Activated naive CD4-positive, alpha-beta T cell (primary cell): ENCODE results near the gene SAMD4A.

Source experiments
- DNase-seq, 4 experiments: peaks; one replicate each; lab custom pipeline; 2025; lab: John Stamatoyannopoulos, UW

Gene SAMD4A

DNA sequence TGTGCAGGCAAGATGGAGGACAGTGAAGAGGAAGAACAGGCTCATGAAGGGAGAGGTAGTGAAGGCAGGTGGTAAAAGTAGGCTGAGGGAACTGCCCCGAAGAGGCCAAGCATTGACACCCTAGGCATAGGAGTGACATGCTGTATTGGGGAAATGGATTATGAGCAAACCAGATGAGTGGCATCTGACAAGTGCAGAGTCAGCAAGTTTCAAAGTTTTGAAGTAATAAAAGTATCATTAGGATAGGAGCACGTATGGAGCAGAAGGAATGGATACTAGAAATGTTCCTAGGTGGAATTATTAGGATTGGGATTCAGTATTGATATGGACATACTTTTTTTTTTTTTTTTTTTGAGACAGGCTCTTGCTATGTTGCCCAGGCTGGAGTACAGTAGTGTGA is 139.8 kb downstream of the SAMD4A start:
- no peak for DNase-seq

DNA sequence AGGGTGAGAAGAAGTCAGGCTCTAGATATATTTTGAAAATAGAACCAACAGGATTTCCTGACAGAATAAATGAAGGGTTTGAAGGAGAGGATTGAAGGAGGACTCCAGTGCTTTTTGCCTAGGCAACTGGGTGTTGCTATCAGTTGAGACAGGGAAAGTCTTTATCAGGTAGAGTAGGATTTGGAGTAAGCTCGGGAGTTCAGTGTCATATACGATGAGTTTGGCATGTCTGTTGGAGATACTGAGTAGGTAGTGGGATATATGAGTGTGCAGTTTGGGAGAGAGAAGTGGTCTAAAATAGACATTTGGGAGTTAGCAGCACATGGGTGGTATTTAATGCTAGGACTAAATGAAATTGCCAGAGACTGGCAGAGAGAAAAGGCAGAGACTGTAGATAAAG is 141.2 kb downstream of the SAMD4A start:
- DNase-seq, result no peak

- DNase-seq, result no peak
These were observed 142.1 kb downstream of the SAMD4A start for GRCh38 chr14:54708982-54709381.

DNA sequence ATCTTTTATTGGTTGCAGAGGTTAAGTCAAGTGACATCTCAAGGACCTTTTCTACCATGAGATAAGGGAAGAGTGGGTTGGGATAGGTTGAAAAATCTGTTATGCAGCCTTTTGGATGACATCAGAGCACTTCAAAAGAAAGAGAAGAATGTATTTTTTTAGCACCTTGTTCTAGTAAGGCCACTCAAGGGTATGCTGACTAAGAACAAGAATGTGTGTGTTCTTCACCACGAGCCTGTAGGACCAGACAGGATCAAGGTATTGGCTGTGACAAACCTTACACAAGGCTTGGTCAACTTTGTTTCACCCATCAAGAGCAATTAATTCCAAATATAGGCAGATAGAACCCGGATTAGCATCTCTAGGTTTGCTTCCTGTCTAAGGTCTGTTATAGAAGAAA is 142.5 kb downstream of the SAMD4A start:
- DNase-seq, result no peak

GRCh38 chr14:54709867-54710266 is 142.9 kb downstream of the SAMD4A start:
- DNase-seq, result no peak

DNA sequence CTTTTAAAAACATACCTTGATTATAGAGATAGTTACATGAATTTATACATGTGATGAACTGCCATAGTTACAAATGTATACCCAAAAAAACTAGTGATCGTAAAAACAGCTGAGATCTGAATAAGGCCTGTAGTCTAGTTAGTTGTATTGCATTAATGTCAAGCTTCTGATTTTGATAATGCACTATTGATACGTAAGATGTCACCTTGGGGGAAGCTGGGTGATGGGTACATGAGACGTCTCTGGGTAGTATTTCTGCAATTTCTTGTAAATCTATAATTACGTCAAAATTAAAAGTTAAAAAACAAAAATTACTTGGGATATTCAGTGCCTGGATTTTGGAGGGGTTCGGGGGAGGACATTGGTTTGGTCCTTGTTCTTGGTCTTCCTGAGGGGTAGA is 144.4 kb downstream of the SAMD4A start:
- no peak for DNase-seq

DNA sequence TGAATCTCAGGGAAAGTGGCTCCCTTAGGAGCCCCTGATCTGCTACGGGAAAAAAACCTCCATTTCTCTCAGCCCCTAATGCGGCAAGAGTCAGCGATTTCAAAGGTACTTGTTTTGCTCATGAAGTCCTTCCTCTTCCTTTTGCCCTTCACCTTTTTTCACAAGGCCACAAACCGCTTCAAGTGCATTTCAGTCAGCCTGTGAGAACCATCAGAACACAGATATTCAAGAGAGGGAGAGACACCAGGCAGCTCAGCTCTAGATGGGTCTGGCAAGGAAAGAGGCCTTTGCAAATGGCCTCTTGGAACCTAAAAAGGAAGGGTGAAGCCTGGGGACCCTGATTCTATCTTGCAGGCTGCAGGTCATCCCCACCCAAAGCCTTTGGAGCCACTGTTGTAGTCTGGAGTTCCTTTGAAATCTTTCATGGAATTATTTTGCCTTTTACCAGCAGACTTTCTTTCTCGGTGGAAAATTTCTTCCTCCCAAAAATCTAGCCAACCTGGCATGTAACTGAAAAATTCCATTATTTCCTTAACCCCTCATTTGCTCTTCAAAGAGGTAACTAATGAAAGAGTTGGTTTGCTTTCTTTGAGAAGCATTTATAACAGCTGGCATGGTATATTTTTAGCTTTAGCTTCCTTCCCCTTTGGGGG is 145.0 kb downstream of the SAMD4A start:
- no peak for DNase-seq

GRCh38 chr14:54712465-54713200 is 145.7 kb downstream of the SAMD4A start:
- DNase-seq, result no peak

- DNase-seq, result no peak
These were observed 146.5 kb downstream of the SAMD4A start for GRCh38 chr14:54713379-54713778.

GRCh38 chr14:54715239-54715638 is 148.3 kb downstream of the SAMD4A start:
- no peak for DNase-seq

DNA sequence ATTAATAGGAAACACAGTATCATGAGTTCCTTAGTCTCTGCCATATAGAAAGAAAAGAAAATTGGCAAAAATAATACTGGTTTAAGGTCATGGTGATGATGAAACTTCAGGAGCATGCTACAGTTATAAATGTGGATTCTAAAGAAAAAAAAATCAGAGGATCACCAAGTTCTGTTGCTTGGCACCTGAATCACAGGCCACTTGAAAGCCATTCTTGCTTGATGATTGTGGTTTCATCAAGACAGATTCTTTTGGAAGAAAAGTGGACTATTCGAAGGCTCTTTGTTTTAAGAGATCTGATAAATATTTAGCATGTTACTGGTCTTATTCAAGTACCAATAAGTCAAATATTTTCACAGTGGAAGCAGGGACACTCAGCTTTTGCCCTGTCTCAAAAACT is 148.9 kb downstream of the SAMD4A start:
- no peak for DNase-seq

GRCh38 chr14:54716862-54717261 is 149.9 kb downstream of the SAMD4A start:
- no peak for DNase-seq

GRCh38 chr14:54718046-54718445 is 151.1 kb downstream of the SAMD4A start:
- DNase-seq, result no peak

DNA sequence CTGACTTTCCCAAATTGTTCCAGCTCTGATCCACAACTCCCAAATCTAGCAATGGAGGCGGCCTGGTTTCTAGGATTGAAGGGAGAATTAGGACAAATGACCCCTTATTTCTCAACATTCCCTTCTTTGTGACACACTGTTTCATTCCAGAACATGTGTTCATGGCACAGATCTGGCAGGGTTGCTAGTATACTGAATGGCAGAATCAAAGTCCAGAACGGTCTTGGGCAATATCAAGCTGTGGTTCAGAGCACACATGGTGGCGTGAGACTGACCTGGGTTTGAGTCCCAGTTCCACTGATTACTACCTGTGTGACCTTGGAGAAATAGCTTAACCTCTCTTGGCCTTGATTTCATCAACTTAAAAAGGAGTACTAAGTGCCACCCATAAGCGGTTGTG is 152.5 kb downstream of the SAMD4A start:
- no peak for DNase-seq

DNA sequence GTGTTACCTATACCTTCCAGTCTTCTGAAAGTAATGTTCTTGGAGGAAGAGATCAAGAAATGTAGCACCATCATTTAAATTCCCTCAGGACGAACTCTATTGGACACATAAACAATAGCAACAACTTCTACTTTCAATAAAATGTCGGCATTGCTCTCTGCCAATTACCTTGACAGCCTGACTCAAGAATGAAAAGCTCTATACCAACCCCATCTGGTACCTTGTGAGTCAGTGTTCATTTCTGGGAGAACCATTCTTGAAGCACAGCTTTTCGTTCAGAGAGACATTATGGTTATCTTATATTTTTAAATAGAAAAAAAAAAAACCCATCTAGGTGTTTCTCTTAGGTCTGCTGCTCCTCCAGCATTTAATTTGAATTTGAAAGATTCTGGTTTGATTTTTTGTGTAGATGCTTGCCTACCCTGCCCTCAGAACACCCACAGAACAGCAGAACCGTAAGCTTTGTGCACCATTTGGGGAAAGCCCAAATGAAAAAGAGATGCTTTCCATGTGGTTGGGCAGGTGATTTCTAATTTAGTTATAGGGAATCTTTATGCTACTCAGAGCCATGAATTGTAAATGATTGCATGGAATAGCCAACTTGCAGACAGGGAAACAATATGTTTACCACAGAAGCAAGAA is 156.0 kb downstream of the SAMD4A start:
- DNase-seq, result no peak

DNA sequence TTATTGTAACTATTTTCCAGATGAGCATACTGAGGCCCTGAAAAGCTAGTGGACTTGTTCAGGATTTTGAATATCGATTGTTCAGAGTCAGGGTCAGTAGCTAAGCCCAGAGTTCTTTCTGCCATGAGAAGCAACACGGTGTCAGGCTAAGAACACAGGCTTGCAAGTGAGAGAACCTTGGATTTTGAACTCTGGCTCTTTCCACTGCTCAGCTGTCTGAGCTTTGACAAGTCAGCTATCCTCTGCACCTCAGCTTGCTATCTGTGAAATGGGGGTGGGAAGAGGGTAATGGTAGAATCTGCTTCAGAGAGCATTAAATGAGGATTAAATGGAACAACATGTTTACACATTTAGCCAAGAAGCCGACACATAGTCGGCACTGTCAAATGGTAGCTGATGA is 157.2 kb downstream of the SAMD4A start:
- DNase-seq, result no peak

- DNase-seq, result no peak
These were observed 157.9 kb downstream of the SAMD4A start for GRCh38 chr14:54724676-54725325.

GRCh38 chr14:54725998-54726397 is 159.1 kb downstream of the SAMD4A start:
- no peak for DNase-seq

GRCh38 chr14:54727929-54728328 is 161.0 kb downstream of the SAMD4A start:
- no peak for DNase-seq

DNA sequence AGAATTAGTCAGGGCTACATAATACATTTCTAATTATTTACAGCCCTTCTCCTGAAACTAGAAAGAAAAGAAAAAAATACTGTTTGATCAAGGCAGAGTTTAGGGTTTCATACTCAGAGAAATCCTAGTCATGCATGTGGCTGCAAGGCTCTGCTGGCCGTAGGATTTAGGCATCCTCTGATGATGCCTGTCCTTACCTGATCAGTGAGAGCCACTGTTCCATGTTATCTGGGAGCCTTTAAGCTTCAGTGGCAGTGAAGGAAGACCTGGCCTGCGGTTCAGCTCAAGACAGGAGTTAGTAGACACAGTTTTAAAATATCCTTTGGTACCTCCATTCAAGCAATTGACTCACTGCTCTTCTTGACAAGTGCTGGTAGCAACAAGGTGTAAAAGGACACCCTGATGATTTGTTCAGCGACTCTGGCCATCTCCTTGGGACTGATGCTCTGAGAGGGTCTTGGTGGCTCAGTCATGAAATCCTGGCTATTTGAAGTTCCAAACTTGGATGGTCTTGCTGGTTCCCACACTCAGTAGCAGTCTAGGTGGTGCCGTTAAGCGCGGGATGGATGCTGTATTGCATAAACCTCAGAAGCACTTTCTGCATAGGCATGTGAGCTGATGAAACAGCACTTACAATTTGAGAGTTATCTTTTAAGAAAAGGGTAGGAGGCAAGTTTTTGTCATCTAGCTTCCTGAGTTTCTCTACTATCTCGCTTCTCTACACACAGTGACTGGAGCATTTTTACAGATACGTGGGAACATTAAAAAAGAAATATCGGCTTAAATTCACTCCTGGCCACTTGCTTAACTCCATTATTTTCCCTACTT is 162.0 kb downstream of the SAMD4A start:
- DNase-seq, result no peak

DNA sequence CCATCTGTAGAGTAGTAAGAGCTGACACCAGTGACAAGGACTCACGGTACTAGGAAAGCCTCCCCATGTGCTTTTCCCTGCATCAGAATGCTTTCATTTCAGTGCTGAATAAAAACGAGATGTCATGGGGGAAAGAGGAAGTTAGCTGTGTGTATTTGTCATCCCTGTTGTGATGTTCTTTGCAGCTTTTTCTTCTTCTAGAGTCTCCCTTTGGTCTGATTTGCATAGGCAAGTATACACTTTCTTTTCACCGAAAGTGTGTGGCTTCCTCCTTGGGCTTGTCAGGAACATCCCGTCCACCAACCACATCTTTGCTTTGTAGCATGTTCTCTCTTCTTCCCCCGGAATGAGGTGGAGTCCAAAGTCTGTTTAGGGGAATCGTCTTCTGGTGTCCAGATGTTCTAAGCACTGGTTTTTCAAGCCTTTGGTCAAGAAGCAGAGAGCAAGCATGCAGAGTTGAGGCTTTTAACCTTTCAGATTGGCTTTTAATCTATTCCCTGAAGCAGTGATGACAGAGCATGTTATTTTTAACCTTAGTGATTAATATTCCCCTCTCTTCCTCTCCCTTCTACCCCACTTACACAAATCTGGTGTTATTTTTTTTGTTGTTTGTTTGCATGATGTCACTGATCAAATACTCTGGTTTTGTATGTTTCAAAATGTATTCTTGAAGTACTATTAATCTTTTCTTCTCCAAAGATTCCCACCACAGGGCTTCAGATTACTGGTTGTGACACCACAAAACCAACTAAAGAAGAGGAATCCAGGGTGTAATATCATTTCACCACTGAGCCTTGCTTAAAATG is 163.4 kb downstream of the SAMD4A start:
- no peak for DNase-seq
